HepG2 (cell line): ENCODE results near the gene SRP14. TPM values are rescaled to one million over a fixed set of nuclear protein-coding genes. Genes with fewer than 3 reads are reported as not detected.

Source experiments
- ATF7 ChIP-seq, 2 experiments: fragments of 450-650 bp in 1 of 2; sonication (generic) in 1 of 2; formaldehyde crosslinking in 1 of 2; IDR thresholded peaks; 2 replicates each; pipeline versions ENCODE4 v1.4.0 to v1.6.1; 2016 to 2020; ENCODE audit warnings: antibody characterized with exemption in 1 of 2, mild to moderate bottlenecking in 1 of 2, missing genetic modification reagents in 1 of 2
- BRCA1 ChIP-seq: sonication (generic); formaldehyde crosslinking; IDR thresholded peaks from 2 replicates; pipeline ENCODE4 v1.4.0; 2020; ENCODE audit warnings: missing genetic modification reagents
- HIVEP1 ChIP-seq: sonication (generic); formaldehyde crosslinking; IDR thresholded peaks from 2 replicates; pipeline ENCODE4 v1.4.0; 2020; ENCODE audit warnings: mild to moderate bottlenecking, missing genetic modification reagents
- HMGA1 ChIP-seq: sonication (generic); formaldehyde crosslinking; conservative IDR thresholded peaks from 2 replicates; pipeline ENCODE4 v1.4.0; 2020; ENCODE audit warnings: missing genetic modification reagents
- HOXA3 ChIP-seq: sonication (generic); formaldehyde crosslinking; IDR thresholded peaks from 2 replicates; pipeline ENCODE4 v1.5.0; 2020; ENCODE audit warnings: missing genetic modification reagents
- IRX3 ChIP-seq: sonication (generic); formaldehyde crosslinking; IDR thresholded peaks from 2 replicates; pipeline ENCODE4 v1.8.1; 2023; ENCODE audit warnings: mild to moderate bottlenecking, low read depth, missing genetic modification reagents, borderline replicate concordance
- KLF6 ChIP-seq: IDR thresholded peaks from 2 replicates; pipeline ENCODE4 v1.8.0; 2016; ENCODE audit warnings: missing biosample characterization, missing genetic modification reagents
- KMT2B ChIP-seq: IDR thresholded peaks from 2 replicates; pipeline ENCODE4 v1.6.1; 2016; ENCODE audit warnings: missing genetic modification reagents, missing compliant biosample characterization
- NFE2L1 ChIP-seq: sonication (generic); formaldehyde crosslinking; IDR thresholded peaks from 2 replicates; pipeline ENCODE4 v1.4.0; 2020; ENCODE audit warnings: missing genetic modification reagents, mild to moderate bottlenecking, borderline replicate concordance
- NFKB2 ChIP-seq: sonication (generic); formaldehyde crosslinking; IDR thresholded peaks from 2 replicates; pipeline ENCODE4 v1.4.0; 2020; ENCODE audit warnings: missing genetic modification reagents, borderline replicate concordance
- NFYB ChIP-seq: sonication (generic); formaldehyde crosslinking; IDR thresholded peaks from 2 replicates; pipeline ENCODE4 v1.4.0; 2020; ENCODE audit warnings: missing genetic modification reagents
- NRL ChIP-seq: sonication (generic); formaldehyde crosslinking; IDR thresholded peaks from 2 replicates; pipeline ENCODE4 v1.5.0; 2020; ENCODE audit warnings: missing genetic modification reagents, mild to moderate bottlenecking, moderate library complexity, borderline replicate concordance
- POLR2AphosphoS5 ChIP-seq: IDR thresholded peaks from 2 replicates; pipeline ENCODE4 v1.6.1; 2012; ENCODE audit warnings: low read depth, low read length
- POLR2G ChIP-seq: fragments of 200-400 bp; formaldehyde crosslinking; IDR thresholded peaks from 2 replicates; pipeline ENCODE4 v1.6.1; 2018; ENCODE audit warnings: mild to moderate bottlenecking, low read depth, low read length, moderate library complexity
- TAF1 ChIP-seq: sonication (generic); formaldehyde crosslinking; IDR thresholded peaks from 2 replicates; pipeline ENCODE4 v1.4.0; 2020; ENCODE audit warnings: missing genetic modification reagents
- ZNF12 ChIP-seq: sonication (generic); formaldehyde crosslinking; IDR thresholded peaks from 2 replicates; pipeline ENCODE4 v1.5.0; 2020; ENCODE audit warnings: missing genetic modification reagents
- ZNF678 ChIP-seq: sonication (generic); formaldehyde crosslinking; IDR thresholded peaks from 2 replicates; pipeline ENCODE4 v1.4.0; 2020; ENCODE audit warnings: mild to moderate bottlenecking, missing genetic modification reagents
- polyA plus RNA-seq, 8 experiments: library from polyadenylated mRNA; depleted of rRNA in 3 of 8; stranded (reverse) in 7 of 8; unstranded in 1 of 8; fragments of >200 nt; fragmentation: Illumina TruSeq in 4 of 8; extraction: Trizol in 4 of 8; gene quantifications; 2 replicates each; pipeline versions ENCODE4 v1.2.1 to v1.2.3, GENCODE V29; 2011 to 2016; ENCODE audit warnings: low read depth in 4 of 8, missing spikeins in 1 of 8, mixed read lengths in 1 of 8; ENCODE audit not compliant: insufficient read depth in 1 of 8
- total RNA-seq, 5 experiments: library from RNA; depleted of rRNA; stranded (reverse); fragments of >200 nt; fragmentation: Illumina TruSeq; extraction: Trizol; gene quantifications; 2 replicates each; pipeline ENCODE4 v1.2.3, GENCODE V29; 2016; ENCODE audit warnings: low read depth in 1 of 5
- TF ChIP-seq, protein P1 (sequence below): sonication (generic); formaldehyde crosslinking; IDR thresholded peaks from 2 replicates; pipeline ENCODE4 v1.5.0; 2020; ENCODE audit warnings: mild to moderate bottlenecking, missing genetic modification reagents, borderline replicate concordance
- TF ChIP-seq, protein P2 (sequence below): sonication (generic); formaldehyde crosslinking; IDR thresholded peaks from 2 replicates; pipeline ENCODE4 v1.8.1; 2023; ENCODE audit warnings: mild to moderate bottlenecking, missing genetic modification reagents

Gene SRP14
- total and polyA plus RNA-seq, 2 of the 13 experiments (the other 11 are each of a cell fraction or from before 2014, with no cell fraction given) = 208 to 356 TPM

DNA sequence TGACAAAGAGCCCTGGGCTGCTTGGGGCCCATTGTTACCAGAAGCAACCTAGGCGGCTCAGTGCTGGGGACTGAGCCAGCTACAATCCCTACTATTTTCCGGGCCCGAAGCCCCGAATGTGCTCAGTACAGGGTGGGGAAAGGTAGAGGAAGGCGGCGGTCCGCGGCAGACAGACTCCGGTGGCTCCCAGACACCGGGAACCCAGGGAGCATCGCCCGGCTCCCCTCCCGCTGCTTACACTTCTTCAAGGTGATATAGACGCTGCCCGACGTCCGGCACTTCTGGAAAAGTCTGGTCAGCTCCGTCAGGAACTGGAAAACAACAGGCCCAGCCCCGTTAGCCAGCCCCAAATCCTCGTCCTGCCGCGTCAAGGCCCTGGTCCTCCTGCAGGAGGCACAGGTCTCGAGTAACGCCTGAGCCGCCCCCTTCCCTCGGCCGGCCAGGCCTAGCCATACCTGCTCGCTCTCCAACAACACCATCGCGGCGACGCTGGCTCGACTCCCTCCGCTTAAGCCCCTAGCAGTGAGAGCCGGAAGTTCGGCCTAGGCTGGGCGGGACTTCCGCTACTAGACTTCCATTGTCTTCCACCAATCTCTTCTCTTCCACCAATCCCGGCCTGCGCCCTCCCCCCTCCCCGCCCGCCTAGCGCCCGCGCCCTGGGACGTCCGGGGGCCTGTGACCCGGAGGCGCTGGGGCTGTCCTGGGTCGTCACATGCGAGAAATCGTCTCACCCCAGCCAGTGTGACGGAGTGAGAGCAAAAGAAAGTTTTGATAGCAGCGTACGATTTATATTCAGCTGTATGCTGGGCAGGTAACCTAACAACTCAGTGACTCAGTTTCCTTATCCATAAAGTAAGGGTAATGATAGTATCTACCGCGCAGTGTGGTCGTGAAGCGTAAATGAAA, at the start of gene SRP14 (continued):
- TF ChIP-seq, protein P1, sequence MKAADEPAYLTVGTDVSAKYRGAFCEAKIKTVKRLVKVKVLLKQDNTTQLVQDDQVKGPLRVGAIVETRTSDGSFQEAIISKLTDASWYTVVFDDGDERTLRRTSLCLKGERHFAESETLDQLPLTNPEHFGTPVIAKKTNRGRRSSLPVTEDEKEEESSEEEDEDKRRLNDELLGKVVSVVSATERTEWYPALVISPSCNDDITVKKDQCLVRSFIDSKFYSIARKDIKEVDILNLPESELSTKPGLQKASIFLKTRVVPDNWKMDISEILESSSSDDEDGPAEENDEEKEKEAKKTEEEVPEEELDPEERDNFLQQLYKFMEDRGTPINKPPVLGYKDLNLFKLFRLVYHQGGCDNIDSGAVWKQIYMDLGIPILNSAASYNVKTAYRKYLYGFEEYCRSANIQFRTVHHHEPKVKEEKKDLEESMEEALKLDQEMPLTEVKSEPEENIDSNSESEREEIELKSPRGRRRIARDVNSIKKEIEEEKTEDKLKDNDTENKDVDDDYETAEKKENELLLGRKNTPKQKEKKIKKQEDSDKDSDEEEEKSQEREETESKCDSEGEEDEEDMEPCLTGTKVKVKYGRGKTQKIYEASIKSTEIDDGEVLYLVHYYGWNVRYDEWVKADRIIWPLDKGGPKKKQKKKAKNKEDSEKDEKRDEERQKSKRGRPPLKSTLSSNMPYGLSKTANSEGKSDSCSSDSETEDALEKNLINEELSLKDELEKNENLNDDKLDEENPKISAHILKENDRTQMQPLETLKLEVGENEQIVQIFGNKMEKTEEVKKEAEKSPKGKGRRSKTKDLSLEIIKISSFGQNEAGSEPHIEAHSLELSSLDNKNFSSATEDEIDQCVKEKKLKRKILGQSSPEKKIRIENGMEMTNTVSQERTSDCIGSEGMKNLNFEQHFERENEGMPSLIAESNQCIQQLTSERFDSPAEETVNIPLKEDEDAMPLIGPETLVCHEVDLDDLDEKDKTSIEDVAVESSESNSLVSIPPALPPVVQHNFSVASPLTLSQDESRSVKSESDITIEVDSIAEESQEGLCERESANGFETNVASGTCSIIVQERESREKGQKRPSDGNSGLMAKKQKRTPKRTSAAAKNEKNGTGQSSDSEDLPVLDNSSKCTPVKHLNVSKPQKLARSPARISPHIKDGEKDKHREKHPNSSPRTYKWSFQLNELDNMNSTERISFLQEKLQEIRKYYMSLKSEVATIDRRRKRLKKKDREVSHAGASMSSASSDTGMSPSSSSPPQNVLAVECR (CRISPR knock-in tag) = peak; percentile 79; the same call in 1 of the 2 replicates
- 0 out of 2 replicates have a peak, but pooled peaks have one; percentile 39 for TF ChIP-seq NFE2L1
- peak; percentile 78 for TF ChIP-seq KLF6 (CRISPR knock-in tag)
- peak; percentile 86 for TF ChIP-seq NFYB (CRISPR knock-in tag)
- TF ChIP-seq NRL = peak; percentile 83; the same call in 1 of the 2 replicates
- TF ChIP-seq ZNF678 (CRISPR knock-in tag) = peak; percentile 77; the same call in 1 of the 2 replicates
- TF ChIP-seq HIVEP1 = peak; percentile 35; the same call in 1 of the 2 replicates
- peak; percentile 12; the same call in 1 of the 2 replicates for TF ChIP-seq HOXA3
- TF ChIP-seq ZNF12 (CRISPR knock-in tag) = 0 out of 2 replicates have a peak, but pooled peaks have one; percentile 52
- TF ChIP-seq IRX3 = 0 out of 2 replicates have a peak, but pooled peaks have one; percentile 70
- peak; percentile 96 for TF ChIP-seq POLR2AphosphoS5
- TF ChIP-seq, protein P2, sequence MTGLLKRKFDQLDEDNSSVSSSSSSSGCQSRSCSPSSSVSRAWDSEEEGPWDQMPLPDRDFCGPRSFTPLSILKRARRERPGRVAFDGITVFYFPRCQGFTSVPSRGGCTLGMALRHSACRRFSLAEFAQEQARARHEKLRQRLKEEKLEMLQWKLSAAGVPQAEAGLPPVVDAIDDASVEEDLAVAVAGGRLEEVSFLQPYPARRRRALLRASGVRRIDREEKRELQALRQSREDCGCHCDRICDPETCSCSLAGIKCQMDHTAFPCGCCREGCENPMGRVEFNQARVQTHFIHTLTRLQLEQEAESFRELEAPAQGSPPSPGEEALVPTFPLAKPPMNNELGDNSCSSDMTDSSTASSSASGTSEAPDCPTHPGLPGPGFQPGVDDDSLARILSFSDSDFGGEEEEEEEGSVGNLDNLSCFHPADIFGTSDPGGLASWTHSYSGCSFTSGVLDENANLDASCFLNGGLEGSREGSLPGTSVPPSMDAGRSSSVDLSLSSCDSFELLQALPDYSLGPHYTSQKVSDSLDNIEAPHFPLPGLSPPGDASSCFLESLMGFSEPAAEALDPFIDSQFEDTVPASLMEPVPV = peak; percentile 88
- peak; percentile 91 for TF ChIP-seq POLR2G
- TF ChIP-seq HMGA1 (CRISPR knock-in tag) = no peak
- no peak for TF ChIP-seq ATF7 (IDR thresholded peaks at IDR 0.05)
- no peak for TF ChIP-seq ATF7 (CRISPR knock-in tag; IDR thresholded peaks at IDR 0.05)
- TF ChIP-seq BRCA1 (CRISPR knock-in tag) = no peak
- peak; percentile 93 for TF ChIP-seq TAF1 (CRISPR knock-in tag)
- TF ChIP-seq NFKB2 (CRISPR knock-in tag) = no peak; the same call in 1 of the 2 replicates
- peak; percentile 90 for TF ChIP-seq KMT2B (CRISPR knock-in tag)
